Activated CD8-positive, alpha-beta memory T cell treated with anti-CD3 and anti-CD28 coated beads, Interleukin-2, amount 10 ng/mL, durations not matched to agents 7 days and 5 days (primary cell): ENCODE results near the gene CFAP46. TPM values are rescaled to one million over a fixed set of nuclear protein-coding genes. Genes with fewer than 3 reads are reported as not detected.
"Not testable (repeated sequence)": the region's sequence is repeated elsewhere in the genome, so short reads cannot be mapped to it uniquely, and the experiment has no call there.

Experiments
- ATAC-seq: fragments of 150-1000 bp; cut with Tn5 transposase; one replicate; pipeline ENCODE4 v1.10.0; 2021; ENCODE audit warnings: moderate library complexity
- CTCF ChIA-PET: fragments of 350-600 bp; sonication (Branson Sonifier 250); formaldehyde crosslinking; loops from one replicate; lab custom pipeline; 2021; ENCODE audit warnings: antibody characterized with exemption; lab: Charles Lee
- DNase-seq: peaks from one replicate; pipeline ENCODE4 v3.0.0-alpha.2; 2020
- H3K27ac Mint-ChIP-seq: one replicate; pipeline ENCODE4 v1.8.0; 2021; ENCODE audit warnings: mild to moderate bottlenecking, mixed read lengths
- H3K27me3 Mint-ChIP-seq: one replicate; pipeline ENCODE4 v1.8.0; 2021; ENCODE audit warnings: mixed read lengths
- H3K36me3 Mint-ChIP-seq: one replicate; pipeline ENCODE4 v1.8.0; 2021; ENCODE audit warnings: mild to moderate bottlenecking, mixed read lengths
- H3K4me1 Mint-ChIP-seq: one replicate; pipeline ENCODE4 v1.8.0; 2021; ENCODE audit warnings: mixed read lengths
- H3K4me3 Mint-ChIP-seq: one replicate; pipeline ENCODE4 v1.8.0; 2021; ENCODE audit warnings: mild to moderate bottlenecking, moderate library complexity, mixed read lengths
- H3K9me3 Mint-ChIP-seq: one replicate; pipeline ENCODE4 v1.8.0; 2022; ENCODE audit warnings: low read depth, mixed read lengths
- total RNA-seq, 2 experiments: library from RNA; stranded (reverse); gene quantifications; one replicate each; pipeline ENCODE4 v1.2.3, GENCODE V29; 2021

Gene CFAP46
- total RNA-seq, 2 experiments from 2014 or later, result not detected

DNA sequence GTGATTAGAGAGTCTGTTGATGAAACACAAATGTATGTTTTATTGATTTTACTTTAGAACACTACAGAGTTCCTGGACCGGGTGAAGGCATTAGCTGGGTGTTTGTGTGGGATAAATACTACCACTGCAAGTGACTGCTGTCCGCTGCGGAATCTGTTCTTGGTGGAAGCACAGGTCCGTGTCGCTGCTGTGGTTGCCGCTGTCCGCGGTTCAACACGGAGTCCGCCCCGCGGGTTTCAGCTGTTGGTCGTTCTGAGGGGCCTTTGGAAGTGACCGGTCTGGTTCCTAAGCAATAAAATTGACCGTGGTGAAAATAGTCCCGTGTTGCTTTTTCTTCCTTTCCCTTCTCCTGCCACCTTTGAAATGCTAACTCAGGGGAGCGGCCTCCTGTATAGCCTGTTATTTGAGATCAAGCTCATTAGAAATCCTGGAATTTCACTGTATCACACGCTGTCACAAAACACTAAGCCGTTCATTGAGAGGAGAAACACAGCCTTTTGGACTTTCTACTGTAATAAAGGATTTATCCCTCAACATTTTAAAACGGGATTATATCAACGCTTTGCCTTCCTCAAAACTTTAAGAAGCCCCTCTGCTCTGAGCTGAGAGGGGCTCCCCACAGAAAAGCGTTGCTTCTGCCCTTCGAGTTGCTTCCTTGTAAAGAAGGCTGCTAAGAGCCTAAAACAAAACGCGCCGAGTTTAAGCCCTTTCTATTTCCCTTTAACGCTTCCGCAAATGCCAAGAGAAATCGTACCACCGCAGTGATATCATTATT, 159.0 kb downstream of the CFAP46 start:
- Mint-ChIP-seq H3K4me3 (no peak overlapping the region), H3K9me3 (no peaks in the 10 kb centered on the region), H3K27me3 (peaks cover 24% of the 10 kb centered on the region), H3K4me1 (peaks cover 3% of the 10 kb centered on the region), H3K27ac (peak overlapping the region; percentile 61), H3K36me3 (peaks cover 2% of the 10 kb centered on the region)
- CTCF ChIA-PET, result no interaction called here
- no peak for ATAC-seq
- no peak for DNase-seq

DNA sequence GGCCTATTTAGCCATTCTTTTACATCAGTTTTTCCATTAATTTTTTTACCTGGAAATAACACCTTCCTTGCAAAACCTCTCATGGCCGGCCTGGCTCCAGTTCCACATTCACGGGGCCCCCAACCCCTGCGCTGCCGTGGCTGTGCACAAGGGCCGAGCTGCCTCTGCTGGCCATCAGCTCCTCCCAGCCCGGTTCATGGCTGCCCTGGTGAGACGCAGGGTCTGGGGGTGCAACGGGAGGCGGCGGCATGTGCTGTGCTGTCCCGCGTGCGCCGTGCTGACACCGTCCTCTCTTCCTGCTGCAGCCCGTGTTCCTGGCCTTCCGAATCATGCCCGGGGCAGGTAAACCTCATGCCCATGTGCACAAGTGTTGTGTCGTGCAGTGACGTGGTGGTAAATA, 160.8 kb downstream of the CFAP46 start:
- Mint-ChIP-seq H3K27me3 (peaks cover 21% of the 10 kb centered on the region), H3K27ac (no peak overlapping the region), H3K4me1 (peaks cover 3% of the 10 kb centered on the region), H3K4me3 (no peak overlapping the region), H3K36me3 (peaks cover 2% of the 10 kb centered on the region), H3K9me3 (no peaks in the 10 kb centered on the region)
- DNase-seq, result no peak
- no peak for ATAC-seq
- CTCF ChIA-PET, result no interaction called here

DNA sequence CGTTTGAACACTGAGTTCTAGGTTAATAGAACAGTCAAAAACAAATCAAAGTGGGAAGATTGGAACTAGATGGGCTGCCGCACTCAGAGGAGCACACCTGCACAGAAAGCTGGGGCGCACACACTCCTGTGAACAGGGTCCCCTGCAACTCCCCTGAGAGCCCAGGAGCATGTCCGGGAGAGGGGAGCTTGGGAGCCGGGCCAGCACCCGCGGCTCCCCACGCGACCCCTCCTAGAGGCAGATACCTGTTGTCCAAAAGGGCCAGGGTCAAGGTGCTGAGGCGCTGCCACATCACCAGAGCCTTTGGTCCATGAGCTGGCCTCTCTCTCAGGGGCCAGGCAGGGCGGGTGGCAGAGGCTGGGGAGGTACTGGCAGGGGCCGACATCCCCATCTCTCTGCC, 162.0 kb downstream of the CFAP46 start:
- Mint-ChIP-seq H3K27me3 (peaks cover 18% of the 10 kb centered on the region), H3K4me1 (peaks cover 2% of the 10 kb centered on the region), H3K9me3 (no peaks in the 10 kb centered on the region), H3K27ac (no peak overlapping the region), H3K36me3 (peaks cover 2% of the 10 kb centered on the region), H3K4me3 (no peak overlapping the region)
- DNase-seq, result no peak
- CTCF ChIA-PET, result no interaction called here
- ATAC-seq, result no peak

DNA sequence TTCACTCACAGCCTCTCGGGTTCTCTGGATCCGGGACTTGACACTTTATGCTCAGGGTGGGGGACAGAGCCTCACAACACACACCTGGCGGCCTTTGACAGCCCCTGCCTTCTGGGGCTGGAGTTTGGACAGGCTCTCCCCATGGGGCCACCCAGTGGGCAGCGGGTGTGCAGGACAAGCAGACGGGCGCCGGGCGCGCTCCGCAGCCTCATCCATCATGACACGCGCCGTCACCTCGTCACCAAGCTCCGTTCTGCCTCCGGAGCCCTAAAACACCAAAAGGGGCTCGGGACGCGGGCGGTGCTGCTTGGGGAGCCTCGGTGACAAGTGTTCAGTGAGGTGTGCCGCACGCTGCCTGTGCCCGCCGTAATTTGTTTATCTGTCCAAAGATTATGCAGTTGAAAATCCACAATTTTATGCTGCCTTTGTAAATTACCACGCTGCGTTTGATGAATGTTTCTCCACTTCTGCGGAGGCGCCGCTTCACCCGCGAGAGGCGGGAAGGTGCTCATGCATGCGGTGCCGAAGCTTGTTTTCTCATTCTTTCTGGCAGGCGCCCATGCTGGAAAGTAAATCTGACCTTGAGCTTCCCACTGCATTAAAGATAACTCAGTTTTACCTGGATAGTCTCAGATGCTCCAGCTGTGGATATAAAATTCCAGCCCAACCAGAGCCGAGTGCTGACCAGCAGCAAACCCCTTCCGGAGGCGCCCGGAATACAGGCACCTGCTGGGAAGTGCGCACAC, 162.6 kb downstream of the CFAP46 start:
- no peak for ATAC-seq
- CTCF ChIA-PET, result no interaction called here

DNA sequence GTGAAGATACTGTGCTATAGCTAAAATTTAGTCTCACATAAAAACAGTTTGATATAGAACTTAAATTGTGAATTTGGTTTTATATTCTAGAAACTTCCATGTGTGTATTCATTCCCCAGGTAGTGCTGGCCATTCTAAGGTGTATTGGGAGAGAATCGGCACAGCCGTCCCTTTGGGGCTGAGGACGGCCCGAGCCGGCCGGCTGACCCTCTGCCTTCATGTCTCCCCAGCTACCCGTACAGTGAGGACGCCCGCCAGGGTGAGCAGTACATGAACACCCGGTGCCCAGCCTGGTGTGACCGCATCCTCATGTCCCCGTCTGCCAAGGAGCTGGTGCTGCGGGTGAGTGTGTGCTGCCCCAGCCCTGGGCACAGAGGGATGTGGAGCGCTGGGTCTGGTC, 164.9 kb downstream of the CFAP46 start:
- no peaks in the 10 kb centered on the region for H3K4me1 Mint-ChIP-seq
- no peaks in the 10 kb centered on the region for H3K27me3 Mint-ChIP-seq
- CTCF ChIA-PET, result no interaction called here
- H3K36me3 Mint-ChIP-seq, result peaks cover 2% of the 10 kb centered on the region
- no peak for ATAC-seq
- H3K4me3 Mint-ChIP-seq, result no peak overlapping the region
- DNase-seq, result no peak
- H3K27ac Mint-ChIP-seq, result no peak overlapping the region
- H3K9me3 Mint-ChIP-seq, result no peaks in the 10 kb centered on the region

More for the DNA sequence above, 162.6 kb downstream of the CFAP46 start:
- Mint-ChIP-seq H3K36me3 (peaks cover 2% of the 10 kb centered on the region), H3K9me3 (no peaks in the 10 kb centered on the region), H3K4me1 (peaks cover 2% of the 10 kb centered on the region), H3K27ac (no peak overlapping the region), H3K4me3 (no peak overlapping the region), H3K27me3 (peaks cover 16% of the 10 kb centered on the region)
- DNase-seq, result no peak

DNA sequence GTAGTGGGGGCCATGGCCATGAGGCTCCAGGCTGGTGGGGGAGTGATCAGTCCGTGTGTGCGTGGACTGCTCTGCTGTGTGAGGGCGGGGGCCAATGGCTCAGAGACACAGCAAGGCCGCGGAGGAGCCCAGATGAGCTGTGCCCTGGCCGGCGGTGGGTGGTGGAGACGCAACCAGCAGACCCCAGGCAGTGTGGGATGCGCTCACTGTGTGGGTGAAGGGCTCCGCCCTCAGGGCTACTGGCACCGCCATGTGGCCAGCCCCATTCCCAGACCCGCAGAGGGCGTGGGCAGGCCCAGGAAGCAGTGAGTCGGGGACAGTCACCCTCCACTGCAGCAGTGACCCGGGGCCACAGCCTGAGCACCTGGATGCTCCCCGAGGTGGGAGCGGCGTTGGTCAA, 165.5 kb downstream of the CFAP46 start:
- CTCF ChIA-PET, result no interaction called here
- peaks cover 2% of the 10 kb centered on the region for H3K36me3 Mint-ChIP-seq
- ATAC-seq (no peak), DNase-seq (no peak)
- H3K4me1 Mint-ChIP-seq, result no peaks in the 10 kb centered on the region
- no peak overlapping the region for H3K4me3 Mint-ChIP-seq
- no peaks in the 10 kb centered on the region for H3K9me3 Mint-ChIP-seq
- H3K27me3 Mint-ChIP-seq, result no peaks in the 10 kb centered on the region
- no peak overlapping the region for H3K27ac Mint-ChIP-seq

DNA sequence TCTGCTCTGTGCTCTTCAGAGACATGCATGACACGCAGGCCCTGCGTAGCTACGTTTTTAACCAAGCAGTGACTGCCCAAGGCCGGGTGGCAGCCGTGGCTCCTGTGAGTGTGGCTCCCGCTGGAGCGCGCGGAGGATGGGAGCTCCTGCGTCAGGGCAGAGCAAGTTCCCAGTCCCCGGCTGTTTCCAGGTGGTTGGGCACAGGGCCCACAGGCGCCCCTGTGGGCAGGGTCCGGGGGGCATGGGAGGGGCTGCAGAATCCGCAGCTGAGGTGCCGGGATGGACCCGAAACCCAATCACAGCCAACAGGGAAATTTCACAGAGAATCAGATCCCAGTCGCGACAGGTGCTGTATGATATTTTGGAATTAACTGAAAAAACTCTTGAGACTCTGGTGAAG, 166.2 kb downstream of the CFAP46 start:
- no peaks in the 10 kb centered on the region for H3K4me1 Mint-ChIP-seq
- no peak overlapping the region for H3K4me3 Mint-ChIP-seq
- peaks cover 2% of the 10 kb centered on the region for H3K36me3 Mint-ChIP-seq
- no peak overlapping the region for H3K27ac Mint-ChIP-seq
- CTCF ChIA-PET, result no interaction called here
- ATAC-seq (no peak), DNase-seq (no peak)
- no peaks in the 10 kb centered on the region for H3K9me3 Mint-ChIP-seq
- H3K27me3 Mint-ChIP-seq, result no peaks in the 10 kb centered on the region

DNA sequence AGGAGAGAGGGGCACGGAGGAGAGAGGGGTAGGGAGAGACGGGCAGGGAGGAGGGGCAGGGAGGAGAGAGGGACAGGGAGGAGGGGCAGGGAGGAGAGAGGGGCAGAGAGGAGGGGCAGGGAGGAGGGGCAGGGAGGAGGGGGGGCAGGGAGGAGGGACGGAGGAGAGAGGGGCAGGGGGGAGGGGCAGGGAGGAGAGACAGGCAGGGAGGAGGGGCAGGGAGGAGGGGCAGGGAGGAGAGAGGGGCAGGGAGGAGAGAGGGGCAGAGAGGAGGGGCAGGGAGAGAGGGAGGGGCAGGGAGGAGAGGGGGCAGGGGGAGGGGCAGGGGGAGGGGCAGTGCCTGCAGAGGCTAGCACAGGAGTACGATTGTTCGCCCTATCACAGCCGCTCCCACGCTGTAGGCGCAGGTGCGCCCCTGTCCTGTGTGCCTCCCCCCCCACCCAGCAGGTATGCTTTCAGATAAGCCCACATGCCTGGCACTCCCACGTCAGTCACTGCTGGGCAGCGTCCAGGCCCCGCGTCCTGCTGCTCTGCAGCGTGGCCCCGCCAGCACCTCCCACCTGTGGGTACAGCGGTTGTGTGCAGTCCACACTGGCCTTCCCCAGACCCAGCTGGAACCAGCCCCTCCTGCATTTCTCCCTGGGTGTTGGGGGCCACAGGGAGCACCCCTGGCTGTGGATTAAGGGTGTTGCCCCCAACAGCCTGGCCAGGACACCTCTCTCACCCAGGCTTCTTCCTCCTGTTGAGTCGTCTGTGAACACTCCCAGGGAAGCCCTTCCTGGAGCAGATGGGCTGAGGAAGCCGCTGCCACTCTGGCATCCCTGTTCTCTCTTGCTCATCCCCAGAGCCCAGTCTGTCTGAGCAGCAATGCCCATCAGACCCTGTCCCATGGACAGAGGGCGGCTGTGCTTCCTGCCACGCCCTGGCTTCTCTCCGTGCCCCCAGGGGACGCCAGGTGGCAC, 167.2 kb downstream of the CFAP46 start:
- Mint-ChIP-seq H3K4me1 (no peaks in the 10 kb centered on the region), H3K27me3 (no peaks in the 10 kb centered on the region), H3K9me3 (no peaks in the 10 kb centered on the region), H3K36me3 (peaks cover 2% of the 10 kb centered on the region), H3K27ac (no peak overlapping the region), H3K4me3 (no peak overlapping the region)
- CTCF ChIA-PET, result no interaction called here
- ATAC-seq, result no peak
- DNase-seq, result no peak

DNA sequence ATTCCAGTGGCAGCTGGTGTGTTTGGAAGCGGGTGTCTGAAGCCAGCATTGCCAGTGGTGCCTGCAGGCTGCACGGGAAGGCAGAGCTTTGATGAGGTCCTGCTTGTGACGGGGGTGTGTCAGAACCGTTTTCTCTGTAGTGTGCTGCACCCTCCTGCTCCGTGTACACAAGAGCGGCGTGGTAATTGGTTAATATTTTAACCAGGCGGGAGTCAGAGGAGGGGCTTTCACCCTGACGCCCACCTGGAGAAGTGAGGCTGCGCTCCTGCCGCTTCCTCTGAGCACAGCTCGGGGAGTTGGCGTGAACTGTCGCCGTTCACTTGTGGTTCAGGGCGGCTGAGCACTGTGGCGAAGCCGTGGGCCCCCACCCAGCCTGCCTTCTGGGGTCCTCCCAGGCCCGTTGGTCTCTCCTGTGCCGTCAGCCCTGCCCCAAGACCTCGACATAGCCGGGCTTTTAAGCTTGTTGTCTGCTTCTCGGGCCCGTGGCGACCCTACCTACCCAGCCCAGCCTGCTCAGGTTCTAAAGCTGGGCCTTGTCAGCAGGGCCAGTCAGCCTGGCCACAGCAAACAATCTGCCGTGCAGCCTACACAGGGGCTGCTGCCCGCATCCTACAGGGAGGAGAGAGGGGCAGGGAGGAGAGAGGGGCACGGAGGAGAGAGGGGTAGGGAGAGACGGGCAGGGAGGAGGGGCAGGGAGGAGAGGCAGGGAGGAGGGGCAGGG, 168.0 kb downstream of the CFAP46 start:
- no peak overlapping the region for H3K4me3 Mint-ChIP-seq
- no peaks in the 10 kb centered on the region for H3K9me3 Mint-ChIP-seq
- ATAC-seq (no peak), DNase-seq (no peak)
- CTCF ChIA-PET, result no interaction called here
- no peaks in the 10 kb centered on the region for H3K4me1 Mint-ChIP-seq
- H3K27ac Mint-ChIP-seq, result no peak overlapping the region
- no peaks in the 10 kb centered on the region for H3K27me3 Mint-ChIP-seq
- H3K36me3 Mint-ChIP-seq, result peaks cover 2% of the 10 kb centered on the region

DNA sequence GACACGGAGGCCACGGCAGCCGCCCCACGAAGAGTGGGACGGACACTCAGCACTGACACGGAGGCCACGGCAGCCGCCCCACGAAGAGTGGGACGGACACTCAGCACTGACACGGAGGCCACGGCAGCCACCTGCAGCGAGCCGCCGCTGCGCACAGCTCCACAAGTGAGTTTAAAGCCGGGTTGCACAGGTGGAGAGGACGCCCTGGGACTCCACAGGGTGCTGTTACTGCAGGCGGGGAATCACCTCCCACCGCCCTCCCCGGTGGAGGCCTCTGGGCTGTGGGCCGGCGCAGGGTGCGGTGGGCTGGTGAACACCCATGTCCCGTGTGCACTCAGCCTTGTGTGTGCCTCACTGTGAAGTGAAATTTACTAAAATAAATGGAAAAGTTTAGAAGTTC, 169.6 kb downstream of the CFAP46 start:
- CTCF ChIA-PET, result not testable (repeated sequence)

DNA sequence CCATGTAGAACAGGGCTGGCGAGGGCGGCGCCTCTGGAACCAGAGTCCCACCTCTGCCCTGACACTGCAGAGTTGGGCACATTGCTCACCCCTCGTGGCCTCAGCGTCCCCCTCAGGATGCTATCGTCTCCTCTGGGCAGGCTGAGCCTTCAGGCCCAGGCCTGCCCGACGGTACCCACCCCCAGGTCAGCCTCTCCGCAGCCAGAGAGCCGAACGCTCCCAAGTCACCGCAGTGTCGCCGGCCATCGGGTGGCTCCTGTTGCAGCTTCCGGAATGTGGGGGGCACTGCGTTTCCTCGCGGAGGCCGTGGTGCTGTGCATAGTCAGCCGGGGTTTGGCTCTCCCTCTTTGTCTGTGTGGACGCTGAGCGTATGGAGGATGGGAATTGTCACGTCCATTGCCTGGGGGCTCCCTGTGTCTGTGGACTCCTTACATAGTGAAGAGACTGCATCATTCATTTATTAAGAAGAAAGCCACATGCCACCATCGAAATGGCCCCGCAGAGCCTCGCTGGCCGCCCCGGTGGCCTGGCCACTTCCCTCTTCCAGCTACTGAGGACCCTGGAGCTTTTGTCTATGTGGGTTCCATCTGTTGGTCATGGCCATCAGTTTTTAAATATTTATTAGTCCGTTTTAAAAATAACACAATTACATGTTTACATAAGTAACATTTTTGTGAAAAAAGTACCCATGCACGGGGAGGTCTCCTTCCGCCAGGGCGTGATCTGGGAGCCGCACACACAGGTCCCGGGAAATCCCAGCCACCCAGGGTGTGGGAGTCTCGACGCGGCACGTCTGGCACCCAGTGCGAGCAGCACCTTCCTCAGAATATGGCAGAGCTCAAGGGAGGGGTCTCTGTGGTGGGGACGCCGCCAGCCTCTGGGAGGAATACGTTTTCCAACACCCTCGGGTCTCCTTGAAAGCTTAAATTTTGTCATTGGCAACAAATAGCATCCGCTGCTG, 172.0 kb downstream of the CFAP46 start:
- CTCF ChIA-PET, result interaction anchor here (0.9 kb wide), 1 partner anchor 10 kb away, joined by 3 read pairs; no protein-coding TSS in a partner anchor
- Mint-ChIP-seq H3K4me3 (no peak overlapping the region), H3K27me3 (no peaks in the 10 kb centered on the region), H3K36me3 (peaks cover 2% of the 10 kb centered on the region), H3K9me3 (no peaks in the 10 kb centered on the region), H3K4me1 (no peaks in the 10 kb centered on the region), H3K27ac (no peak overlapping the region)
- DNase-seq, result no peak
- no peak for ATAC-seq

More for the DNA sequence above, 169.6 kb downstream of the CFAP46 start:
- H3K27ac Mint-ChIP-seq, H3K4me3 Mint-ChIP-seq, H3K4me1 Mint-ChIP-seq, DNase-seq, H3K27me3 Mint-ChIP-seq, ATAC-seq, H3K36me3 Mint-ChIP-seq, H3K9me3 Mint-ChIP-seq: not testable (repeated sequence)
